Activated CD4-positive, alpha-beta T cell treated with anti-CD3 and anti-CD28 coated beads, Interleukin-2, amount 50 U/mL, for 4 hours (primary cell): ENCODE results near the gene POLD4.

Experiments
- DNase-seq, 2 experiments: peaks; one replicate each; pipeline ENCODE4 v3.0.0-alpha.2; 2020

Gene POLD4

DNA sequence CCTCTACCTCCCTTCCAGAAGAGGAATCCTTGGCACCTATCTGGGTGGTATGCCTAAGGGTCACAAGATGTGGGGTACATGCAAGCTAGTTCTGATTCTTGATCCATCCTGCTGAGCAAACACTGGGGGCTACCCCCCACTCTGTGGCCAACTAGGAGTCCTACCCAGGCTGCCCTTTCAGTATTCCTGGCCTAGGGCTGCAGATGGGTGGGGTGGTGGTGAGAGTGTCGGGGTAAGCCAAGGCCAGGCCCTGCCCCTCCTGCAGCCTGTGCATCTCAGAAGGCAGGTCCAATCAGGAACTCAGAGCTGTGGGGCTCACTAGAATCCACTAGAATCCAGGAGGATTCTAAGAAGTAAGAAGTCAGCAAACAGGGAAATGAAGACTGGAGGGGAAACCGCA, 39.1 kb downstream of the POLD4 start:
- DNase-seq: no peak

DNA sequence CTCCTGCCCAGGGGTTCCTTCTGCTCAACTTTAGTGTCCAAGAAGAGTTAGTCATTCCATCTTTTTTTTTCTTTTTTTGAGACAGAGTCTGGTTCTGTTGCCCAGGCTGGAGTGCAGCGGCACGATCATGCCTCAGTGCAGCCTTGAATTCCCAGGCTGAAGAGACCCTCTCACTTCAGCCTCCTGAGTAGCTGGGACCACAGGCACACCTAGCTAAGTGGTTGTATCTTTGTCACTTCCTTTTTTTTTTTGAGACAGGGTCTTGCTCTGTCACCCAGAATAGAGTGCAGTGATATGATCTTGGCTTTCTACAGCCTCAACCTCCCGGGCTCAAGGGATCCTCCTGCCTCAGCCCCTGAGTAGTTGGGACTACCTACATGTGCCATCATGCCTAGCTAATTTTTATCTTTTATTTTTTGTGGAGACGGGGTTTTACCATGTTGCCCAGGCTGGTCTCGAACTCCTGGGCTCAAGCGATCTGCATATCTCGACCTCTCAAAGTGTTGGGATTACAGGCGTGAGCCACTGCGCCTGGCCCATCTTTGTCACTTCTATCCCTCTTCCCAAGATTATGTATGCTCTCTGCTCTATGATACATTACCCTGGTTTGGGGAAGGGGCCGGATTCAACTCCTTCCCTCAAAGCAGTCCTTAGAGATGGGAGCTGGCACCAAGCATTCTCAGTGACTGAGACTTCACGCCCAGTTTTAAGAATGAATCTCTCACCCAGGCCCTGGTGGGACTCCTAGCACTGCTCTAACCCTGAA, 40.0 kb downstream of the POLD4 start:
- no peak for DNase-seq

DNA sequence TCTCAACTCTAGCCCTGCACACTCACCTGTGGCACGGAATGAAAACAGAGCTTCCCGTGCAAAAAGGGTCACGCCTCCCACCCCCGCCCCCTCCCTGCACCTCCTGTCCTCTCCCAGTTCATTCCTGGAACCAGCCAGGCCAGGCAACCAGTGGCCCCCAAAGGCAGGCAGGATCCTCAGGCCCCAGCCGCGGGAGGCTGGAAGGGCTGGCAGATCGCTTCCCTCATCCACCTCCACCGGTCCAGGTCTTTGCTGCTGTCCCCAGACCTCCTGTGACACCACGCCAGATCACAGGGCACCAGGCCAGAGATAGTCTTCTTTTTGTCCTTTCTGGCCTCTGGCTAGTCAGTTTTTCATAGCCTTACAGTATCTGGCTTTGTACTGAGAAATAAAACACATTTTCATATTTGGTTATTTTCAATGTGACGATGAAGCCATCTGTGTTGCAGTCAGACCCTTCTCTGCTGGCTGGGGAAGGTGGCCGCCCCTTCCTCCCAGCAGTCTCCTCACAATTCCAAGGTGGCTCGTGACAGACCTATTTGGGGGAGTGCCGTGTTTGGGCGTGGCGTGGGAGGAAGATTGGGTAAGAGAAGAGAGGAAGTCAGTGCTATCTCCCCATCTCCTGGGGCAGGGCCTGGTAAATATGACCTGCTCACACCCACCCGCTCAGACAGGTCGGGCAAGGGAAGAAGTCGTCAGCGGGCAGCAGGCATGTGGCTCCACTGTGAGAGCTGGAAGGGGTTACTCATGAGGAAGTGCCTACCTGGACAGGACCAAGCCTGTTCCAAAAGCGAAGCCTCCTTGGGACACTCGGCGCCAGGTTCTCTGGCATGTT, 40.9 kb downstream of the POLD4 start:
- DNase-seq: peak; percentile 58 to 63

DNA sequence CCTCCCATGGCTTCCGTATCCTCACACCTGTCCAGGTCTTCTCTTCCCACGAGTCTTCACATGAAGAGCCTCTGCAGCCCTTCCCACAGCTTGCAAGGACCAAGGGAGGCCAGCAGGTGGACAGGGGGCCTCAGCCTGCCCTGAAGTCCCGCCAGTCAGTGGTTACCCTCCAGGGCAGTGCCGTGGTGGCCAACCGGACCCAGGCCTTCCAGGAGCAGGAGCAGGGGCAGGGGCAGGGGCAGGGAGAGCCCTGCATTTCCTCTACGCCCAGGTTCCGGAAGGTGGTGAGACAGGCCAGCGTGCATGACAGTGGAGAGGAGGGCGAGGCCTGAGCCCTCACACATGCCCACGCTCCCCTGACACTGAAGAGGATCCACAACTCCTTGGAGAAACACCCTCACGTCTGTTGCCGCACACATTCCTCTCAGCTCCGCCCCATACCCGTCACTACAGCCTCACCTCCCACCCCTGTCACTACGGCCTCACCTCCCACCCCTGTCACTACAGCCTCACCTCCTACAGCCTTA, 41.7 kb downstream of the POLD4 start:
- no peak for DNase-seq

DNA sequence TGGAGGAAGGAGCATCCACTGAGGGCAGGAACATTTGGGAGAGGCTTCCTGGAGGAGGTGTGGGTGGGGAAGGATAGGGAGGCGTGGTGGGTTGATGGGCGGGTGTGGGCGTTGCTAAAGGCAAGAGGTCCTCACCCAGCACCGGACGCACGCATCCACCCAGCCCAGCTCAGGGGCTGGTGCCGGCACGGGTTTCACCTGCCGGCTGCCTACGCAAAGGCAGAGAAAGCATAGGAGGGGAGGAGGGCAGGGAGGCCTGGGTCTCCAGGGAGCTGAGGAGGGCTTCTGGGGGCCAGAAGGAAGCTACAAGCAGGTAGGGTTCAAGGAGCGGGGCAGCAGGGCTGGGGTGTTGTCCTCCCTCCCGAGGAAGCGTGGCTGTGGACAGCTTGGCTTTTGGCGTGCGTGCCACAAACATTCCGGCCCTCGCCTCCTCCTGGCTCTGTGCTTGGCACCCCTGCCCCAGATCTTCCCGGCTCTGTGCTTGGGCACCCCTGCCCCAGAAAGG, 42.2 kb downstream of the POLD4 start:
- DNase-seq: no peak

DNA sequence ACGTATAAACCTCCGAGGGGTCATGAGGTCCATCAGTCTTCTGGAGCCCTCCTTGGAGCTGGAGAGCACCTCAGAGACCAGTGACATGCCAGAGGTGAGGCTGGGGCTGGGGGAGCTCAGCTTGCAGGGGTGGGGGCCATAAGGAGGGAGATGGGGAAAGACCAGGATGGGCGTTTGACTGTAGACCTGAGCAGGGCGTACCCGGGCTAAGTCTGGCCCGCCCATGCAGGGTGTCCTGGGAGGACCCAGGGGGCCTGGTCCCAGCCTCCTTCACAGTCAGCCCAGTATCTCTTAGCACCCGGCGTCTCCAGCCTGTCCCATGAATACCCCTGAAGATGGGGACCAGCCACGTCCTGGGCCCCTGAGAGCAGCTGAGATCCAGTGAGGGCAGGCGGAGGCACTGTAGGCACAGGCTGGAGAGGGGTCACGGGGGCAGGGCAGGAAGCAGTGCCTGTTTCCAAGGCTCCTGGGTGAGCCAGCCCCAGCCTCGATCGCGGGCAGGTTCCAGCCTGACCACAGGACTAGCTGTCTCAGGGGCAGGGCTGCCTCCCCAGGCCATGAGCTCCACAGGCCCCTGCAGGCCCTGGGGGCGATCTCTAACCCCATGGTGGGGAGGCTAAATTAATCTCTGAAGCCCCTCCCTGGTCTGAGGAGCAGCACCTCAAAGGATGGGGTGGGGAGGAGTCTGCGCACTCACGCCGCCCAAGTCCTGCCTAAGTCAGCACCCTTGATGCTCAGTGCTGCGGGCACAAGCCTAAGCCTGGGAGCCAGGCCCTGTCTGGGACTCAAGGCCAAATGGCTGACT, 42.9 kb downstream of the POLD4 start:
- no peak for DNase-seq

DNA sequence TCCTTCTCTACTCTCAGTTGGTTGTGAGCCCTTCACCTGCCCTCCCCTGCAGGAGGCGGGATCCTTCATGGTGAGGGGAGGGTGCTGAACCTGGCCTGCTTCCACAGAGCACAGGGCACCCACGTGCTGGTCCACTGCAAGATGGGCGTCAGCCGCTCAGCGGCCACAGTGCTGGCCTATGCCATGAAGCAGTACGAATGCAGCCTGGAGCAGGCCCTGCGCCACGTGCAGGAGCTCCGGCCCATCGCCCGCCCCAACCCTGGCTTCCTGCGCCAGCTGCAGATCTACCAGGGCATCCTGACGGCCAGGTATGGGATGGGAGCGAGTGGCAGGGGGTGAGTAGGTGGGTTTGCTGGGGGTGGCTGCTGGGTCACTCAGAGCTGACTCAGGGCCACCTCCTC, 43.7 kb downstream of the POLD4 start:
- no peak for DNase-seq

DNA sequence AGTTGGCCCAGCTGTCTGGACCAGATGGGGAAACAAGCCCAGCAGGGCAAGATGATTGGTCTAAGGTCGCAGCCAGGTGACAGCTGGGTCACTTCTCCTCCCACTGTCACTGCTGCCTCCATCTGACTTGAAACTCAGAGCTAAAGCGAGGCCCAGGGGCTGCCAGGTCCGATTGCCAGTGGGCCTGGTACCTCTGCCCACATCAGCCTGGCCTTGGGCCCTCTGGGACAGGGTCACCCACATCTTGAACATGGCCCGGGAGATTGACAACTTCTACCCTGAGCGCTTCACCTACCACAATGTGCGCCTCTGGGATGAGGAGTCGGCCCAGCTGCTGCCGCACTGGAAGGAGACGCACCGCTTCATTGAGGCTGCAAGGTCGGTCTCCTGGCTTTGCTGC, 44.2 kb downstream of the POLD4 start:
- no peak for DNase-seq

DNA sequence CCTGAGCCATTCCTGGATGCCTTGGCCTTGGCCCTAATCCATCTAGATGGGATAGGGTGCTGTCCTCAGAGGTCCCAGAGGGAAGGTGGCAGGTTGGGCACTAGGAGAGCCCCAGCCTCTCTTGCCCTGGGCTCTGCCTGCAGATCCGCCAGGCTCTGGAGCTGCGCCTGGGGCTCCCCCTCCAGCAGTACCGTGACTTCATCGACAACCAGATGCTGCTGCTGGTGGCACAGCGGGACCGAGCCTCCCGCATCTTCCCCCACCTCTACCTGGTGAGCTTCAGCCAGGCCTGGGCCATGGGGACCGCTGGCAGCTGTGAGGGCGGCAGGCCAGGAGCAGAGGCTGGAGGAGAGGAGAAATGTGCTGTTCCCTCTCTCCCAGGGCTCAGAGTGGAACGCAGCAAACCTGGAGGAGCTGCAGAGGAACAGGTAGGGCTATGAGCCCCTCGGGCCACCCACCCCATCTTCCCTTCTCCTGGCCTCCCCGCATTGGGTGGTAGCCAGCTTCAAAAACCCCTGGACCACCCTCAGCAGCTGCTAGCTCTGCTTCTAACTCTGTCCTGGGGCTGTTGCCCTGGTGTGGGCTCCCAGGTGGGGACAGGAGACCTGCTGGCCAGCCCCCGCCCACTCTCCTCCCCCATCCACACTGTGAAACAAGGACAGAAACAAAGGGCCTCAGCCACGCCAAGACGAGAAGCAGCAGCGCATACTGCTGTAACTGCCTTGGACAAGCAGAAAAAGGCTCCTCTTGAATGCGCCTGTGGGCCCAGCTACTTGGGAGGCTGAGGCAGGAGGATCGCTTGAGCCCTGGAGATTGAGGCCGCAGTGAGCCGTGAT, 45.1 kb downstream of the POLD4 start:
- DNase-seq: no peak

DNA sequence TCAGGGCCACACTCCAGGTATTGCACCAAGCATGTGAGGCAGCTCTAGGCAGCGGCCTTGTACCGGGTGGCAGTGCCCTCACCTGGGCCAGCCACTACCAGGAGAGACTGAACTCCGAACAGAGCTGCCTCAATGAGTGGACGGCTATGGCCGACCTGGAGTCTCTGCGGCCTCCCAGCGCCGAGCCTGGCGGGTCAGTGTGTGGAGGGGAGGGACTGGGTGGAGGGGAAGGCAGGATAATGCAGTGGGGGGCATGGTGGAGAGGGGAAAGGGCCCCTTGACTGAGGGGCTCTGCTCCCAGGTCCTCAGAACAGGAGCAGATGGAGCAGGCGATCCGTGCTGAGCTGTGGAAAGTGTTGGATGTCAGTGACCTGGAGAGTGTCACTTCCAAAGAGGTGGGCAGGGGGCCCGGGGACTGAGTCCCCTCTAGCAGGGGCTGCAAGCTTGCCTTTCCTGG, 45.8 kb downstream of the POLD4 start:
- no peak for DNase-seq

DNA sequence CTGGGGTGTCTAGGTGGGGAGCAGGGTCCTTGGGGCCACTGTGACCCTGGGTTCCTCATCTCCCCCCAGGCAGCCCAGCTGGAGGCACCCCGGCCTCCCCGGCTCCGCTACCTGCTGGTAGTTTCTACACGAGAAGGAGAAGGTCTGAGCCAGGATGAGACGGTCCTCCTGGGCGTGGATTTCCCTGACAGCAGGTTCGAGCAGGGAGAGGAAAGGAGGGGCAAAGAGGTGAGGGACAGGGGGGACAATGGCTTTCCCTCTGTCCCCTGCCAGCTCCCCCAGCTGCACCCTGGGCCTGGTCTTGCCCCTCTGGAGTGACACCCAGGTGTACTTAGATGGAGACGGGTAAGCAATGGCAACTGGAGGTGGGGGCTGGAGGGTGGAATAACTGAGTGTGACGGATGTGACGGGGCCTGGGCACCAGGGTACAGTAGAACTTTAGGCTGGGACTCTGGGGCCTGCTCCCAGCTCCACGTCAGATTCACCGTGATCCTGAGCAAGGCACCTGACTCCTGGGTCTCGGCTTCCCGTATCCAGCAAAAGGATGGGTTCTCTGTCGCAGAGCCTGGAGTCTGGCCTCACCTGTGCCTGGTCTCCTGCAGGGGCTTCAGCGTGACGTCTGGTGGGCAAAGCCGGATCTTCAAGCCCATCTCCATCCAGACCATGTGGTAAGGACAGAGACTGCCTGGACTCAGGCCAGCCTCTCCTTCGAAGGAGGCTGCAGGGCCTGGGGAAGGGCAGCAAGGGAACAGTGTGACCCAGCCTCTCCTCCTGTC, 46.4 kb downstream of the POLD4 start:
- DNase-seq: no peak

DNA sequence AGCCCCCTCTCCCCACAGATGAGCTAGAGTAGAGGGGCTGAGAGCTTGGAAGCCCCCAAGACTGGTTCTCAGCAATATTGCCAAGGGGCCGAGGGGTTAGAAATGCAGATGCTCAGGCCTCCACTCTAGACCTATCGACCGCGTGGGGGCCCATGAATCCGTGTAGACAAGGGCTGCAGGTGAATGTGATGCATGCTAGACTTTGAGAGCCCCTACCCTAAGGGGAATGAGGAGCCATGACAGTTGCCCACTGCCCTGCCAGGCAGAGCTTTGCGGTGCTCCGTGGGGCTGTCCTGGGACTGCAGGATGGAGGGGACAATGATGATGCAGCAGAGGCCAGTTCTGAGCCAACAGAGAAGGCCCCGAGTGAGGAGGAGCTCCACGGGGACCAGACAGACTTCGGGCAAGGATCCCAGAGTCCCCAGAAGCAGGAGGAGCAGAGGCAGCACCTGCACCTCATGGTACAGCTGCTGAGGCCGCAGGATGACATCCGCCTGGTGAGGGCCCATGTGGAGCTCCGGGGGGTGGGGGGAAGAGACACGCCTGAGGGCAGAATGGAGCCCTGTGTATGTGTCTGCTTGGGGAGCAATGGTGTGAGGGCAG, 48.7 kb downstream of the POLD4 start:
- no peak for DNase-seq

DNA sequence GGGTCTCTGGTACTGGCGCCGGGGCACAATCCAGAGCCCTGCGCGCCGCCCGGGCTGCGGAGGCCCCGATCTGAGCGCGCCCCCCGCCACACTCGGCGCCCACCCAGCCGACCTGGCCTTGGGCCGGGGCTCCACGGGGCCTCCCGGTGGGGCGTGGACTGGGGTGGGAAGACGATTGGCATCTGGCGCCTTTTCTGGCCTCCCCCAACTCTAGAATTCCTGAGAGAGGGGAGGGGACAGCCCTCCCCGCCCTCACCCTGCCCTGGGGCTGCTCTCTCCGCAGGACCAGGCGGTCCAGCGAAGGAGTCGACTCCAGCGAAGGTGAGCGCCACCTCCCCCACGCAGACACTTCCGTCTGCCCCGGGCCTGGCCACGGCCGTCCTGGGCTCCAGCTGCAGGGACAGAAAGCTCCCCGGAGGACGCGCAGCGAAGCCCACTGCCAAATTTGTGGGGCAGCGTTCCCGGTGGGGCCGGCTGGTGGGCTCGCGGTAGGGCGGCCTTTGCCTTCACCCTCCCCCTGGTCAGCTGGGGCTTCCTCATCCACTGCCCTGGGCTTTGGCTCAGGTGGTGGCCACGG, 49.4 kb downstream of the POLD4 start:
- DNase-seq: no peak

DNA sequence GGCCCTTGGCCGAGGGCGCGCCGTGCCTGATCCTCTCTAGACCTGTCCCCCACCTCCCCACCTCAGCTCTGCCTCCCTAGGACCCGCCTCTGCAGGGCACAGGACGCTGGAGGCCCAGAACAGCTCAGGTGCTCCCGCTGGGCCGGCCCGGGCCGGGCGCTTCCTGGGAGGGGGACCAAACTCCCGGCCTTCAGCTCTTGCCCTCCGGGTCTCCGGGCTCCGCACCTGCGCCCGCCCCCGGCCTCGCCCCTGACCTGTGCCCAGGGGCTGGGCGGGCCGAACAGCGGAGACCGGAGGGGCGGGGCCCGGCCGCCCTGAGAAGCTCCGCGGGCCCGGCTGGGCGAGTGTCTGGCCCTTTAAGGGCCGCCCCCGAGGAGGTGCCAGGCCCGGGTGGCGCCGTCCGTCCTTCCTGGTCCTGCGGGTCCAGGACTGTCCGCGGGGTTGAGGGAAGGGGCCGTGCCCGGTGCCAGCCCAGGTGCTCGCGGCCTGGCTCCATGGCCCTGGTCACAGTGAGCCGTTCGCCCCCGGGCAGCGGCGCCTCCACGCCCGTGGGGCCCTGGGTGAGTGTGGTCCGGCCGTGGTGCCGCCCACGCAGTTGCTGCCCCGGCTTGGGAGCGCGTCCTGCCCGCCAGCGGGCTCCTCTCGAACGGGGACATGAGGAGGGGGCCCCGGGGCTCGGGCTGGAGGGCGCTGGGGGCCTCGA, 50.1 kb downstream of the POLD4 start, which contains the start of gene SSH3:
TSS of gene SSH3 (plus strand) at position 399 of the 703 bp plus-strand sequence. CDS start at position 495, 96 bp downstream.
- no peak for DNase-seq

DNA sequence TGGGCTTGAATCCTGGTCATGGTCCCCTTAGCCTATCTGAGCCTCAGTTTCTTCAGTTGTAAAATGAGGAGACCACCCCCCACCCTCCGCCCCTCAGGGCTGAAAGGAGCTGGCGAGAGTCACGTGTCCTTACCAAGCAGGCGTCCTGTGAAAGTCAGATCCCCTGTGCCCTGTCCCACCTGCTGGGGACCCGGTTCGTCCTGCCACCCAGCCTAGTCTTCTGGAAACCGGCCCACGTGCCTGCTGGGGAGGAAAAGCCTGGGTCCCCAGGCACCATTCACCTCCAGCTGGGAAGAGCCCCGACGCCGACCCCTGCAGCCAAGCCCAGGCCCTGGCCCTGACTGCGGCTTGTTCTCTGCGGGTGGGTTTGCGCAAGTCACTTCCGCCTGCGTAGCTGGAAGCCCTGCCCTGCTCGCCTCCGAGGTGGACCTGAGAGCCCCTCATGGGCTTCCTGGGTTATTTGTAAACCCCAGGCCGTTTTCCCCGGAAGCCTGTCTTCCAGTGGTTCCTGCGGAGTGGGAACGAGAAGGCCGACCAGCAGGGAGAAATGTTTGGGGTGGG, 50.7 kb downstream of the POLD4 start:
- DNase-seq: no peak

DNA sequence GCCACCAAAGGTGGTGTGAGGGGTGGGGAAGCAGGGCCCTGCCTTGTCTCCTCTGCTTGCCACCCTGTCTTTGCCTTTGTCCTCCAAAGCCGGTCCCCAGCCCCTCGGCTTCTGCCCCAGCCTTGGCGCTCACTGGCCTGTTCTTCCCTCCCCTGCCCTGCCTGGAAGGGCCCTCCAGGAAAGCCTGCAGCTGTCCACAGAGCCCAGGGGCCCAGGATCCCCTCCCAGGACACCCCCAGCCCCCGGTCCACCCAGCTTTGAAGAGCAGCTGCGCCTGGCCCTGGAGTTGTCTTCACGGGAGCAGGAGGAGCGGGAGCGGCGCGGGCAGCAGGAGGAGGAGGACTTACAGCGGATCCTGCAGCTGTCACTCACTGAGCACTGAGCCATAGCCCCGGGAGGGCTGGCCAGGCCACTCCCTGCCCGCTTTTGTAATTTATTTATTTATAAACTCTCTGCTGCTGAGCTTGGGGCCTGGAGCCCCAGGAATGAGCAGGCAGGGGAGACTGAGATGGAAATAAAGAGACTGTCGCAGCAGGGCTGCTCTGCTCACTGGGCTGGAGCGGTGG, 51.3 kb downstream of the POLD4 start:
- DNase-seq: no peak

DNA sequence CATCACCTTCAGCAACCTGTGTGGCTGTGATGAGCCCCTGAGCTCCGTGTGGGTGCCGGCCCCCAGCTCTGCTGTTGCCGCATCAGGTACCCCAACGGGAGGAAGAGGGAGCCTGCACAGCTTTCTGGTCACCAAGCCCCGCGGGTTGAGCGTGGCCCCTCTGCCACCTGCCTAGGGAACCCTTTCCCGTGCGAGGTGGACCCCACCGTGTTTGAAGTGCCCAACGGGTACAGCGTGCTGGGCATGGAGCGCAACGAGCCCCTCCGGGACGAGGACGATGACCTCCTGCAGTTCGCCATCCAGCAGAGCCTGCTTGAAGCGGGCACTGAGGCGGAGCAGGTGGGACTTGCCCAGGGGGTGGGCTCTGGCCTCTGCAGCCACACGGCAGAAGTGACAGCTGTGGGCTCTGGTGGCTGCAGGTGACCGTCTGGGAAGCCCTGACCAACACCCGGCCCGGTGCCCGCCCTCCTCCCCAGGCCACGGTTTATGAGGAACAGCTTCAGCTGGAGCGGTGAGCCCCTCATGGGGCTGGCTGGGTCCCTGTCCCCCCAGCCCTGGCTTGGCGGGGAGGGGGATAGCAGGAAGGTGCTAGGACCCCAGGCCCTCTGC, 51.9 kb downstream of the POLD4 start:
- no peak for DNase-seq
